HEK293T (cell line): ENCODE data around the gene CLTRN.

Source experiments
- ARNT ChIP-seq: fragments of 450-650 bp; IDR thresholded peaks from 2 replicates; pipeline ENCODE4 v1.6.1; 2017; ENCODE audit warnings: mild to moderate bottlenecking
- BHLHE40 ChIP-seq: fragments of 450-650 bp; IDR thresholded peaks from 2 replicates; pipeline ENCODE4 v1.6.1; 2016; ENCODE audit warnings: mild to moderate bottlenecking, moderate library complexity, borderline replicate concordance
- ELF4 ChIP-seq: fragments of 450-650 bp; IDR thresholded peaks from 2 replicates; pipeline ENCODE4 v1.6.1; 2017; ENCODE audit warnings: antibody characterized with exemption
- FOXK2 ChIP-seq: fragments of 450-650 bp; IDR thresholded peaks from 2 replicates; pipeline ENCODE4 v1.6.1; 2016; ENCODE audit warnings: mild to moderate bottlenecking
- FOXM1 ChIP-seq: fragments of 450-650 bp; IDR thresholded peaks from 2 replicates; pipeline ENCODE4 v1.6.1; 2017; ENCODE audit warnings: mild to moderate bottlenecking, borderline replicate concordance
- HDGF ChIP-seq: fragments of 450-650 bp; IDR thresholded peaks from 2 replicates; pipeline ENCODE4 v1.6.1; 2017; ENCODE audit warnings: antibody characterized with exemption, borderline replicate concordance
- L3MBTL2 ChIP-seq: fragments of 450-650 bp; conservative IDR thresholded peaks from 2 replicates; pipeline ENCODE4 v1.6.1; 2016; ENCODE audit warnings: mild to moderate bottlenecking
- LEF1 ChIP-seq: fragments of 450-650 bp; IDR thresholded peaks from 2 replicates; pipeline ENCODE4 v1.6.1; 2017; ENCODE audit warnings: mild to moderate bottlenecking, borderline replicate concordance
- NFRKB ChIP-seq: fragments of 450-650 bp; IDR thresholded peaks from 2 replicates; pipeline ENCODE4 v1.6.1; 2016; ENCODE audit warnings: mild to moderate bottlenecking, moderate library complexity
- SP1 ChIP-seq: fragments of 450-650 bp; IDR thresholded peaks from 2 replicates; pipeline ENCODE4 v1.6.1; 2017
- SUZ12 ChIP-seq: fragments of 450-650 bp; IDR thresholded peaks from 2 replicates; pipeline ENCODE4 v1.6.1; 2016; ENCODE audit warnings: mild to moderate bottlenecking
- TARDBP ChIP-seq: fragments of 450-650 bp; IDR thresholded peaks from 2 replicates; pipeline ENCODE4 v1.6.1; 2016
- ZNF384 ChIP-seq: fragments of 450-650 bp; IDR thresholded peaks from 2 replicates; pipeline ENCODE4 v1.6.1; 2016
- TF ChIP-seq, protein P1 (sequence below): fragments of 450-650 bp; IDR thresholded peaks from 2 replicates; pipeline ENCODE4 v1.6.1; 2016

DNA sequence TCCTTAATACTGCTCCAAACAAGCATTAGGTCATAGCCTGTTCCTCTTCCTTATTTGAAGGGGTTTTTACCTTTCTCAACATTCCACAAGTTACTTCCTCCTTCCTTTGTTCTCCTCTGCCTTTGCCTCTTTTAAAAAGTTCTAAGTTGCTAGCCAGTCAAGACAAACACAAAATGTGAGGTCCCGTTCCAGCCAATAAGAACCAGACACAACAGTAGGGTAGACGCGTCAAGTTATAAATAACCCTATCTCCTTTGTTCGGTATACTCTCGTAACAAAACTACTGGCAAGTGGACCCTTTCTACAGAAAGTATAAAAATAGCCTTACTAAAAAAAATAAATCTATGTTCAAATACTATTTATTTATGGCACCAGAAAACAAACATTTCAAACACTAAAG lies 57.5 kb downstream of the CLTRN start:
- TF ChIP-seq TARDBP: no peak
- TF ChIP-seq LEF1: no peak
- no peak for TF ChIP-seq ELF4
- no peak for TF ChIP-seq BHLHE40
- TF ChIP-seq NFRKB: no peak
- no peak for TF ChIP-seq HDGF
- TF ChIP-seq SP1: no peak
- TF ChIP-seq L3MBTL2: no peak
- TF ChIP-seq FOXK2: no peak
- TF ChIP-seq FOXM1: no peak
- TF ChIP-seq ARNT: no peak
- no peak for TF ChIP-seq SUZ12
- TF ChIP-seq, protein P1, sequence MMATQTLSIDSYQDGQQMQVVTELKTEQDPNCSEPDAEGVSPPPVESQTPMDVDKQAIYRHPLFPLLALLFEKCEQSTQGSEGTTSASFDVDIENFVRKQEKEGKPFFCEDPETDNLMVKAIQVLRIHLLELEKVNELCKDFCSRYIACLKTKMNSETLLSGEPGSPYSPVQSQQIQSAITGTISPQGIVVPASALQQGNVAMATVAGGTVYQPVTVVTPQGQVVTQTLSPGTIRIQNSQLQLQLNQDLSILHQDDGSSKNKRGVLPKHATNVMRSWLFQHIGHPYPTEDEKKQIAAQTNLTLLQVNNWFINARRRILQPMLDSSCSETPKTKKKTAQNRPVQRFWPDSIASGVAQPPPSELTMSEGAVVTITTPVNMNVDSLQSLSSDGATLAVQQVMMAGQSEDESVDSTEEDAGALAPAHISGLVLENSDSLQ: no peak
- no peak for TF ChIP-seq ZNF384
